ENCODE results near the gene SCAMP4.
"Not testable (repeated sequence)": the region's sequence is repeated elsewhere in the genome, so short reads cannot be mapped to it uniquely, and the experiment has no call there.

DNA sequence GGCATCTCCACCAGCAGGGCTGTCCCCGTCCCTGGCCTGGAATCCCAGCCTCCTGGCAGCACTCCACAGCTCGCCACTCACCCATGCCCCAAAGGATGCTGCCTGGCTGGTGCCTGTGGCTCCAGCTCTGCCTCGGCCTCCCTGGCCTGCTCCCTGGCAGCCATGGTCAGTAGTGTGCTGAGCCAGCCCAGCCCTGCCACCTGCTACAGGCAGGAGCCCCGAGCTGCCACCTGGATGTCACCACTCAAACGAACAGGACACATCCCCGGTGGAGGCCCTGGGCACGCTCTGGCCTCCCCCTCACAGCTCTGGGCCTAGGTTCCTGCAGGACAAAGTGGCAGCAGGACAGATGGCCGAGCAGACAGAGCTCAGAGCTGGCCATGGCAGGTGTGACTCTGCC lies 26.6 kb upstream of the SCAMP4 start:
- TF ChIP-seq, protein P1, sequence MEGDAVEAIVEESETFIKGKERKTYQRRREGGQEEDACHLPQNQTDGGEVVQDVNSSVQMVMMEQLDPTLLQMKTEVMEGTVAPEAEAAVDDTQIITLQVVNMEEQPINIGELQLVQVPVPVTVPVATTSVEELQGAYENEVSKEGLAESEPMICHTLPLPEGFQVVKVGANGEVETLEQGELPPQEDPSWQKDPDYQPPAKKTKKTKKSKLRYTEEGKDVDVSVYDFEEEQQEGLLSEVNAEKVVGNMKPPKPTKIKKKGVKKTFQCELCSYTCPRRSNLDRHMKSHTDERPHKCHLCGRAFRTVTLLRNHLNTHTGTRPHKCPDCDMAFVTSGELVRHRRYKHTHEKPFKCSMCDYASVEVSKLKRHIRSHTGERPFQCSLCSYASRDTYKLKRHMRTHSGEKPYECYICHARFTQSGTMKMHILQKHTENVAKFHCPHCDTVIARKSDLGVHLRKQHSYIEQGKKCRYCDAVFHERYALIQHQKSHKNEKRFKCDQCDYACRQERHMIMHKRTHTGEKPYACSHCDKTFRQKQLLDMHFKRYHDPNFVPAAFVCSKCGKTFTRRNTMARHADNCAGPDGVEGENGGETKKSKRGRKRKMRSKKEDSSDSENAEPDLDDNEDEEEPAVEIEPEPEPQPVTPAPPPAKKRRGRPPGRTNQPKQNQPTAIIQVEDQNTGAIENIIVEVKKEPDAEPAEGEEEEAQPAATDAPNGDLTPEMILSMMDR (IDR thresholded peaks at IDR 0.05; ENCODE audit: low read length), result not testable (repeated sequence)
- TF ChIP-seq EZH2 (IDR thresholded peaks at IDR 0.05; ENCODE audit: borderline replicate concordance, low read length), result not testable (repeated sequence)

All from OCI-LY1 (cell line).